ENCODE results near the gene IFNE.
"Not testable (repeated sequence)": the region's sequence is repeated elsewhere in the genome, so short reads cannot be mapped to it uniquely, and the experiment has no call there.

Gene IFNE

DNA sequence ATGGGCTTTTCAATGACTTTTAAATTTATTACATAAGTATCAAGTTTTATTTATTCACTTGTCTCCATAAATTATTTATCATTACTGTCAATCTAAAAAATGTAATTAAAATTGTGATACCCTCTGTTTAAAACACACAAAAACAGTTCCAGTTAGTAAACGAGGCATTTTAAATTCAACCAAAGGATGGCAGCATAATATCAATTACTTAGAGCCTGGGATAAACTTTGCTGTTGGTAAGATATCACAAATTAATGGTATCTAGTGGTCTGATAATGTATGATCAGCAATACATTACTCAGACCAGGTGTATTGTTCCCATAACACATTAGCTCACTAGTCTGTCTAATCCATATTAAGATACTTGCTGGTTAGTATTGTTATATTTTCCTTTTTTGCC is 9.6 kb upstream of the IFNE start:
- DNase-seq: no peak

DNA sequence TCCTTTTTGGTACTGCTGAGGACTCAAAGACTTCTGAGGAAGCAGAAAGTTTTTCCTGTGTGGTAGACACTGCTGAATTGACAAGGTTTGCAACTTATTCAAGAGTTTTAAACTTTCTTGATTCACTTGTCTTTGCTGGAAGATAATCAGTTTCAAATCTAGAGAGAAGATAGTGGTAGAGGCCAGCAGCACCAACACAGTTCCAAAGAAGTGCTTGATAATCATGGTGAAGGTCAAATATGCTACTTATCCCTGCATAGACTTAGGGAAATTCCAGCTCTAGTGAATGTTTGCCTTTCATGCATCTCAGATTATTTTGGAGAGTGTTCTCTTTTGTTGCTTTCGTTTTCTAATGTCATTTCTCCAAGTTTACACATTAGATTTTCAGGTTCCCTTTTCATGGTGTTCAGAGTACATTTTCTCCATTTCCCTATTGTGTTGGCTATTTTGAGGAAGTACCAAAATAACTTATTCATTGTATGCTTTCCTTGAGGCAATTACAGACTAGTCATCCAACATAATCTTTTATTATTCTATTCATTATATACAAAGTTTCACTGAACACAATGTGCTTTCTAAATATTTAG is 550 bp downstream of the IFNE start:
- DNase-seq: no peak

DNA sequence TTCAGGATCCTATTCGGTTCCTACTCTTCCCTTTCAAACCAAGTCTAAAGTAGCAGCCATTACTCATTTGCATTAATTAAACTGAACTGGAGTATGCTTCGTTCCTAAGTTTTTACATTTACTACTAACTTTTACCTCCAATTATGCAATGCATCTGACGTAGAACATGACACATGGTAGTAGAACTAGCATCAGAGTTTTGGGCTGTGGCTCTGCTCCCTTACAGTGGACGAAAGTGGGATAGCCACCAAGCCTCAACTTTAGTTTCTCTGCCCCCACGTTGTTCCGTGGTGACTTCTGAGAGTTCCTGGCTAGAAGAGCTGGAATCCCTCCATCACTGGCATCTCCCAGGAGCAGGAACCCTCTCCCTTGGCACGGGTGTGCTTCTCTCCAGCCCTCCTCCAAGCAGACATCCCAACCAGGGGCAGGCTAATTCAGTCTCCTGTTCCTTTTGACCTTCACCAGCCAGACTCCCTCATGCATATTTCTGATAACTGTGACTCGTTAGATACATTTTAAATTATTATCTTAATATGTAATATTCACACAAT is 2.9 kb downstream of the IFNE start:
- no peak for DNase-seq

DNA sequence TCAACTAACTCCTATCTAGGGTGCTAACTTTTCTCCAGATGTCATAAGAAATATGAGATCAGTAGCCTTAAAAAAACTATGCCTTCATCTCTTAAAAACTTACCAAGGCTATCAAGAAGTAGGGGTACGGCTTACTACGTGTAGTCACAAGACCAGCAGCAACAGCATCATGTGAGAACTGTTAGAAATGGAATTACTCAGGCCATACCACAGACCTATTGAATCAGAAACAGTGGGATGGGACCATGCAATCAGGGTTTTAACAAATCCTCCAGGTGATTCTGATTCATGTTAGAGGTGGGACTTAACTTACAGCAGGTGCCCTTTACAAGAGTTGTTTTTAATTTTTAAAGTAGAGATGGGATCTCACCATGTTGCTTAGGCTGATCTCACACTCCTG is 4.6 kb downstream of the IFNE start:
- DNase-seq: no peak

DNA sequence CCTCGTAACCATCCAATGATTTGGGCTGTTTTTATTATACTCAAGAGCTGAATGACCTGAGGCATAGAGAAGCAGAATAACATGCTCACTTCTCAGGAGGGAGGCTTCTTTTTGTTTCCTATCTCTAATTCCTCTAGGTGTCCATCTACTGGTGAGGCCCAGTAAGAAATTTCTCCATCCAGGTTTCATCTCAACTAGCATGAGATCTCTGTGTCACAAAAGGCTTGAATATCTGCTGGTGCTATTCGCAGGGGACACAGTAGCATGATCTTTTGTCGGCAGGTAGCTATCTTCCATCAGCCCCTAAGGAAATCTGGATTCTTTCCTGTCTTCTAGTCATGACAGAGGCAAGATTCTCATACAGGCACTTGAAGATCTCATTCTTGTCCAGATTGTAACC is 8.9 kb downstream of the IFNE start:
- DNase-seq: no peak

DNA sequence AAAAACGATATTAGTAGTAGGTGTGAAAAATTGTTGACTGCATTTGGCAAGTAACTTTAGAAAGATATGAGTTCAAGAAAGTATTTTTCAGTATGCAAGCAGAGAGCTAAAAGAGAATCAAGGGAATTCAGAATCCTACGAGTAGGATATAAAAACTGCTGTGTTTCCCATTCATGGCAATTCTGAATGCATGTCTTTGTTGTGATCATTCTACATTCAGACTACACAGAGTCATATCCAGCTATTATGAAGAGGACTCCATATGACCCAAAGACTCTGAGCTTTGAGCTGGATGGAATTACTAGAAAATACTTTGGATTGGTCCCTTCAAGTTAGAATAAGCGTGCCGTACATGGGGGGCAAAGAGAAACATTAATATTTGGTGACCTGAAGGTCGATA is 12.0 kb downstream of the IFNE start:
- no peak for DNase-seq

DNA sequence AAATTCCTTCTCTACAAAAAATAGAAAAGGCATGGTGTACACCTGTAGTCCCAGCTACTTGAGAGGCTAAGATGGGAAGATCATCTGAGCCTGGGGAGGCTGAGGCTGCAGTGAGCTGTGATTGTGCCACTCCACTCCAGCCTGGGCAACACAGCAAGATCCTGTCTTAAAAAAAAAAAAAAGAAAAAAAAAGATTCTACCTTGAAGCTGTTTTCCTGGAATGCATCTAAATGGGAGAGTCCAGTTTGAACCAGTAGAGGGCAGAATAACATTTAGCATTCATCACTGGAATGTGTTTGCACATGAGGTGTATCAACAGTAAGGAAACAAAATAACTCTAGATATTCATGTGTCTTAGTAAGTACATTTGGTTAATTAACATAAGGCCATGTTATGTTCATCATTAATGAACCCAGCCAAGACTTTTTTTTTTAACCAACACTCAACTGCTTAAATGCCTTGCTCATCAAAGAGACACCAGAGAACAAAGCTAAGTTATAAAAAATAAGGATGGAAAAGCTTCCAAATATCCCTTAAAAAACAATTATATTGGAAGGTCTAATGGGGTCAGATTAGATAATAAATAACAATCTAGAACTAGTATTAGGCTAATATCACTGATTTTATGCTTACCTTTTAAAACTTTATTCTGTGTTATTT is 16.1 kb downstream of the IFNE start:
- no peak for DNase-seq

DNA sequence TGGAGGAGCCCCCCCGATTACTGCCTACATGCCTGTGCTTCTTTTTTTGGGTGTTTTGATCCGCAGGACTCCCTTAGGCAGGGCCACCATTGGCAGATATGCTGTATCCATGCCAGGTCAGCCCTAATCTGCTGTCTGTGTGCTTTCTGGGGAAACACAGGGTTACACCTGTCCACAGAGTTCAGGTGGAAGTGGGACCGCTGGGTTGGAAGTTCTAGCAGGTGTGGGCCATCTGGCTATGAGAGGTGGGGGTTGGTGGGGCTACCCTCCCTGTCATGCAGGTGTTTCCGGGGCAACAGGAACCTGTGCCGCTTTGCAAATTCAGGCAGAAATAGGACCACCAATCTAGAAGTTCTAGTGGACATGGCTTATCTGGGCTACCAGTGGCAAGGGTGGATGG is 17.0 kb downstream of the IFNE start:
- no peak for DNase-seq

DNA sequence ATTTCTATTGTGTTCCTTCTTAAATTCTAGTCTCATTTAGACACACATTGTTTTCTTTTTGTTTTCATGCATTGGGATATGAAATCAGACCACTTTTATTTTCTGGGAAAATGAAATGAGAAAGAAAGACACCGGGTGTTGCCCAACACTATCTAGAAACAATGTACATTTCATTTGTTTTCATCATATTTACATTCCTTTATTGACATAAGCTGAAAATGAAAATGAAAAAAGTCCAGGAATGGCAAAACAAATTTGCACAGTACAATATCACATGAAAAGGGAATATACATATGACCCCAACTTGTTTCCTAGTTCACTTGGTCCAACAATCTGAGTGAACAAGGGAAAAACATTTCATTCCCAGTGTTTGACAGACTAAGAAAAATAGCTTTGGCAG is 20.7 kb downstream of the IFNE start:
- DNase-seq: no peak

DNA sequence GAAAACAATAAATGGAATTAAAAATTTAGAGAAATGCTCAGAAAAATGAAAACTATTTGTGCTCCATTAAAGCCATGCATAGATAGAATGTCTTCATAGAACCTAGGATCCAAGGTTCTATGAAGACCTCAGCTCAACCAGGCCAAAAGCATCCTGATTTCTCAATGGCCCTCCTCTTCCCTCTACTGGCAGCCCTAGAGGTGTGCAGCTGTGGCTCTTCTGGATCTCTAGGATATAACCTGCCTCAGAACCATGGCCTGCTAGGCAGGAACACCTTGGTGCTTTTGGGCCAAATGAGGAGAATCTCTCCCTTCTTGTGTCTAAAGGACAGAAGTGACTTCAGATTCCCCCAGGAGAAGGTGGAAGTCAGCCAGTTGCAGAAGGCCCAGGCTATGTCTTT is 26.8 kb downstream of the IFNE start:
- DNase-seq: no peak

DNA sequence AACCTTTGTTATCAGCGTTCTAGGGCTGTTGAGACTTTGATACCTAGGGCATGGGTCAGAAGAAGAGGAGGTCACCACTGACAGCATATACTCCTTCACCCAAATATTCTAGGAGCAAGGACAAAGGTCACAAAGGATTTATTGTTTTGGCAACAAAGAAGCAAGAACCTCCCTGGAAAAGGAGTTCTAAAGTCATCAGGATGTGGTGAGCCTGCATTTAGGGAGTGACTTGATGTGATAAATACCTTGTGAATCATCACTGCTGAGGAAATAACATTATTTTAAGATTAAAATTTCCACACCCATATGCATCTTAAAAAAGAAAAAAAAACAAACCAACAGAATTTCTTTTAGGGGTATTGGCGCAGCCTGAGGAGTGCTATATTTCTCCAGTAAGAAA is 28.0 kb downstream of the IFNE start:
- DNase-seq: no peak

DNA sequence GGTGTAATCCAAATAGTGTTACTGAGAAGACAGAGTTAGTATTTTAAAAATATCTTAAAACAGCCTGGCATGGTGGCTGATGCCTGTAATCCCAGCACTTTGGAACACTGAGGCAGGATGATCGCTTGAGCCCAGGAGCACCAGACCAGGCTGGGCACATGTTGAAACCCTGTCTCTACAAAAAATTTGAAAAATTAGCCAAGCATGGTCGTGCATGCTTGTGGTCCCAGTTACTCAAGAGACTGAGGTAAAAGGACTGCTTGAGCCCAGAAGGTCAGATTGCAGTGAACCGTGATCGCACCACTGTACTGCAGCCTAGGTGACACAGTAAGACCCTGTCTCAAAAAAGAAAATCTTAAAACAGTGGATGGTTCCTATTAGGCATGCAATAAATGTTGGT is 29.4 kb downstream of the IFNE start:
- DNase-seq: no peak

DNA sequence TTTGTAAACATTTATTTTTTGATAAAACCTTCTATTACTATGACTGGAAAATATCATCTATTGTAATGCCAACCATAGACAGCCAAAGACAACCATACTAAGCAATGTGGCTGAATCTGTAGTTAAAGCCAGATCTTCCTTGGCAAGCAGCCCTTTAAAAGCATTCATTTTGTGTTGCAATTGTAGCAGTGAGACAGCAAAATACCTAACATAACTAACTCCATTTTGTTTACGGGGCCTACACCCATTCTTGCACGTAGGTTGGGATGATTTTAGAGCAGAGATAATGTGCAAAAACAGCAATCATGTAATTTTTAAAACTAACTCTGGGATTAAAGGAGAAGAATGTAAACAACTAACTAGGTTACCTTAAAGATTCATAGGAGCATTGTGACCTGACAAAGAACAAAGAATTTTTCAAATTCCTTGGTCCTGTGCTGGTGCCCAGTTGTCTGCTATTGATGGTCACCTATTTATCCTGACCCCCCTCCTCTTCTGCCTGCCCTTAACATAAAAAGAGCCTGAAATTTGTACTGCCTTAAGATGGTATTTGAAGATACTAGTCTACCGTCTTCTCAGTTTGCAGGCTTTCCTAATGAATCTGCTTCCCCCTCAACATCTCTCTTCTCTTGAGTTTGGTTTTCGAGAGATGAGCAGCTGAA is 31.2 kb downstream of the IFNE start:
- DNase-seq: no peak

DNA sequence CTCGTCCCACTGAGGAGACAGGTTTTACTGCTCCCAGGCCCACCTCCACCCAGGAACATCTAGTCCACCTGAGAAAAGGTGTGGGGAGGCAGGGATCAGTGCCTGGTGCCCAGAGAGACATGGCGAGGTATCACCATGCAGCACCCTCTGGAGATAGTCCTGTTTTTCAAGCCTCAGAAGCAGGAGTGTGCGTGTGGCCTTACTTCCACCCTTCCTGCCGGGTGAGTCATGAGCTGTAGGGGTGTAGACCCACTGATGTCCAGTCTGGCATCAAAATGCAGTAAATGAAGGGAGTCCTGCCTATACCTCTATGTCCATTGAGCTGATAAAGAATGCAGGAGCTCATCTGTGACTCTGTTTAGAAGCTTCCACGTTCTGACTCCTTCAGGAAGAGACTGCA is 32.8 kb downstream of the IFNE start:
- DNase-seq: not testable (repeated sequence)

DNA sequence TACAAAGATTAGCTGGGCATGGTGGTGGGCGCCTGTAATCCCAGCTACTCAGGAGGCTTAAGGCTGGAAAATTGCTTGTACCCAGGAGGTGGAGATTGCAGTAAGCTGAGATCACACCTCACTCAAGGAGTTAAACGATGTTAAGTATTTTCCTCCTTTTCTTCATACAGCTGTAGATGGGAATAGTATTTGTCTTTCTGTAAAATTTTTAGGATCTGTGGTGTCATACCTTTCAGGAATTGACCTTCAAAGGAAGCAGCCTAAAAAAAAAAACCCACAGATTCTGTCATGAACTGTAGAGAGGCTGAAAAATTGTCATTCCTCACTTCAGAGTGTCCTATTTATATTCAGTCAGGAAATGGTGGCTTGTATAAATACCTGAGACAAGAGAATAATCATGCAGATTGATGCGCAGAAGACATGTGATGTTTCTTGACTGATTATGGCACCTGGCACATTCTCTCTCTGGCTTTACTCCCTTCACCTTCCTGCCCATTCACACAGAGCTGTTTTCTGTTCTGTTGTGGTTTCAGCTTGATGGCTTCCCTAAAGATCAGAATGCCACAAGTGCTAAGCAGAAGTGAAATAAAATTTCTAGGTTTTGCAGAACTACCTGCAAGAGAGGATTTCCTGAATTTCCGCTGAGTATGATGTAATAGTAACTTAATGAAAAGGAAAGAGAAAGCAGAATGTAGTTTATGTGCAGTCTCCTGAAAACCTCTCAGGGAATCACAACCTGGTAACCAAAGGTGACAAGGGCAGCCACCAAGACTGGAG is 38.1 kb downstream of the IFNE start:
- DNase-seq: no peak

DNA sequence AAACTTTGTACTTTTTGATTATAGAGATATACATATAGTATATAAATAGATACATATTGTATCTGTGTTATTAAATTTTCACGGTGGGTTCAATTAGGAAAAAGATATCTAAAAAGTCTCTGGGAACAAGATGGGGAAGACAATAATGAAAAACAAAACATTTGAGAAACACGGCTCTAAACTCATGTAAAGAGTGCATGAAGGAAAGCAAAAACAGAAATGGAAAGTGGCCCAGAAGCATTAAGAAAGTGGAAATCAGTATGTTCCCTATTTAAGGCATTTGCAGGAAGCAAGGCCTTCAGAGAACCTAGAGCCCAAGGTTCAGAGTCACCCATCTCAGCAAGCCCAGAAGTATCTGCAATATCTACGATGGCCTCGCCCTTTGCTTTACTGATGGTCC is 42.0 kb downstream of the IFNE start, which contains the start of gene IFNA1:
TSS of gene IFNA1 (plus strand) at position 301 of the 400 bp plus-strand sequence. CDS start at position 370, 69 bp downstream.
- DNase-seq: no peak

DNA sequence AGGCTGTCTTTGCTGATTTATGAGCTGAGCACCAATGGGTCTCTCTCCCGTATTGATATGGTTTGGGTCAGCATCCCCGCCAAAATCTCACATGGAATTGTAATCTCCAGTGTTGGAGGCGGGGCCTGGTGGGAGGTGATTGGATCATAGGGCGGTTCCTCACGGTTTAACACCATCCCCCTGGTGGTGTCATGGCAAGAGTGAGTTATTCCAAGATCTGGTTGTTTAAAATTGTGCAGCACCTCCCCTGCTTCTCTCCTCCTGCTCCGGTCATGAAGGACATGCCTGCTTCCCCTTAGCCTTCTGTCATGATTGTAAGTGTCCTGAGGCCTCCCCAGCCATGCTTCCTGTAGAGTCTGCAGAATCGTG is 47.1 kb downstream of the IFNE start:
- not testable (repeated sequence) for DNase-seq

DNA sequence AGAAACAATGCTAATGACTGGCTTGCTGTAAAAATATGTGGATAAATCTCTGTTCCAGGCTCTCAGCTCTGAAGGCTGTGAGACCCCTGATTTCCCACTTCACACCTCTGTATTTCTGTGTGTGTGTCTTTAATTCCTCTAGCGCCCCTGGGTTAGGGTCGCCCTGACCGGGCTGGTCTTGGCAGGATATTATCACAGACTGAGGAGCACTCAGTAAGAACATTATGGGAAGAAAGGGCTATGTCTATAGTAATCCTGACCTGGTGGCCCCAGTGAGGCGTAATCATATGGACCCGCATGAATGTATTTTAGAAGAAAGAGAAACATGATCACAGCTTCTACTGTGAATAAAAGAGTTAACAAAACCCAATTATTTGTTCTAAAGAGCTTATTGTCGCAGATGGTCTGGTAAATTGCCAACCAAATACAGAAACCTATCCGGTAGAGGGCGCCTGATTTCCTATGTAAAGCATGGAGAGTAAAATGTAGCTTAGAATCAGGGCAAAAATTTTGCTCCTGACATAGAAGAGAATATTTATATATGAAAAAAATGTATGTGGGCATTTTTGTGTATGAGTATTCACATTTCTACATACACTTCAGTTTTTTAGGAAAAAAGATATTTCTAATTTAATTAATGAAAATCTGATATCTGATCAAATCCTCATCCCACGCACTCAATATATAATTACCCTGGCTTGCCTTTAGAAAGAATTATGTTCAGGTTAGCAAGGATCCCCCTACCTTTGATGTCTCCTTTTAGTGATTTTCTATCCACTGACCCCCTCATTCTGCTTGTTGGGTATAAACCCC is 47.7 kb downstream of the IFNE start:
- no peak for DNase-seq

DNA sequence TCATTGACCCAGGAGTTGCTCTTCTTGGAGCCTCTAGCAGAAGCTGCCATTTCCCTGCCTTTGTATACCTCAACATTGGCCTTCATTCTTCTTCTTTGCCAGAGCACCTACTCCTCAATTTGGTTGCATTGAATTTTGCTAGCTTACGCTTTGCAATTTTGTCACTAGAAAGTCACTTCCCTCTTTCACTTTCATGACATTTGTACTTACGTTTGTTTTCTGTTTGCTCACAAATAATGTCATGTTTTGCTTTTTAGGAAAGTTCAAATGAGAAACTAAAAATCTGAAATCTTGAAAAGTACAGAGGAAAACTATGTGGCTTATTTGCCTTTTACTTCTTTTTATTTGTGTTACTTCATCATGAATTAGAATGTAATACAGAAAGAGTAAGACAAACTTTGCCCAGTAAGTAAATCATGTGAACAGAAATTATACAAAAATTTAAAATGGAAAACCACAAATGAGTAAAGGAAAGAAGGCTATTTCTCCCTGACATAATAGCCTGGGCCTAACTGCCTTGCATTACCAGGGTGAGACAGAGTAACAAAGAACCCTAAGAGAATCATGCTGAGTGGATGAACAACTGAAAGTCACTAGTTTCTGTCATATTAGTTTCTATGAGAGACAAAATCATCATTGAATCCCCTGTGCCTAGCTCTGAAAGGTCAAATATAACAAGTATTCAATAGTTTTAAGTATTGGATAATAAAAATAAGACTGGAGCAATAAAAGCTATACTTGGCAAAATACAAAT is 49.3 kb downstream of the IFNE start:
- no peak for DNase-seq
